CD4-positive, alpha-beta T cell treated with Interleukin-2 at 100 ng/mL for 4 hours (primary cell): ENCODE results near the gene ITPA.

Source experiments
- DNase-seq: peaks from one replicate; pipeline ENCODE4 v3.0.0-alpha.2; 2020; ENCODE audit warnings: low spot score

The ITPA gene

DNA sequence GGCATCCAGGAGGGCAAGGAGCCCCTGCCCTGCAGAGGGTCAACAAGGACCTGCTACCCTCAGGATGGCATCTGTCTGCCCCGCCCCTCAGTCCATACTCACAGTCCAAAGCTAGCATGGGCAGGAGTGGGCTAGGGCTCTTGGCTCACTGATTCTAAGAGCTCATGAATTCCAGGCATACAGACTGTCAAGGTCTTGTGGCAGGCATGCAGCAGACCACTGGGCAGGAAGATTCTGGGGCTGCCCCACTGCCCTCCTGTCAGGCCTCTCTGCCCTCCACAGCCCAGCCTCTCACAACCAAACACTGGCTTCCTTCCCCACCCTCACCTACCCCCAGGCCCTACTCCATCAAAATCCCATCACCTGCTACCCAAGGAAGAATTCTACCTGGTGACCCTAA lies 35.3 kb downstream of the ITPA start:
- no peak for DNase-seq

DNA sequence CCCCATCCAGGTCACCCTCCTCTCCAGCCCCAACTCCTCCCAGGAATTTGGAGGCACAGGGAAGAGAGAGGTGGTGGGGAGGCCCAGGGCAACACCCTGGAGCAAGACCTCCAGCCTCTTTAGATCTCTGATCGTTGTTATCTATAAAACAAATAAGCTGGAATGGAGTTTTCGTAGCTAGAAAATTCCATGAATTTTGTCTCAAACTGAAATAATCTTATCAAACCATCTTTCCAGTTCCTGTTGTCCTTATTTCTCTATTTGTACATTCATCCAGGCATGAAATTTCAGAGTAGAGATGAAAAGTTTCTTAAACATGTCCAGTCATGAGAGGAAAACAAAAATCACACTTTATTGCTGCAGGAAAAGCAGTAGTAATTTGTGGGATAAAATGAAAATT lies 35.9 kb downstream of the ITPA start:
- DNase-seq: no peak

DNA sequence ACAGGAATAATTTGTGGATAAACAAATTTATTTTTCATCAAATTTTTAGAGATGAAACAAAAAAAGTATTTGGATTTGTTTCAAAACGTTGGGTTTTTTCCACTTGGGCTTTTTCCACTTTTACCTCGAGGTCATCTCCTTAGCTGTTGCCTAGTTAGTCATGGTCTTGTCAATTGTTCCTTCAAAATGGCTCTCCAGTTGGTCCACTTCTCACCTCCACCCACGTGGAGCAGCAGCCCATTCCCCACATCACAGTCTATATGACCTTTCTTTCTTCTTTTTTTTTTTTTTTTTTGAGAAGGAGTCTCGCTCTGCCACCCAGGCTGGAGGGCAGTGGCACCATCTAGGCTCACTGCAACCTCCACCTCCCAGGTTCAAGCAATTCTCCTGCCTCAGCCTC lies 36.4 kb downstream of the ITPA start:
- DNase-seq: no peak

DNA sequence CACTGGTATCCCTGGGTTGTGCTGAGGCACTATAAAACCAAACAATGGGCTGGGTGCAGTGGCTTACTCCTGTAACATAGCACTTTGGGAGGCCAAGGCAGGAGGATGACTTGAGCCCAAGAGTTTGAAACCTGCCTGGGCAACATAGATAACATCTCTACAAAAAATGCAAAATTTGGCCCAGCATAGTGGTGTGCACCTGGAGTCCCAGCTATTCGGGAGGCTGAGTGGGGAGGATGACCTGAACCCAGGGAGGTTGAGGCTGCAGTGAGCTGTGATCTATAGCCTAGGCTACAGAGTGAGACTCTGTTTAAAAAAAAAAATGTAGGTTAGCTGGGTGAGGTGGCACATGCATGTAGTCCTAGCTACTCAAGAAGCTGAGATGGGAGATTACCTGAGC lies 37.4 kb downstream of the ITPA start:
- no peak for DNase-seq

DNA sequence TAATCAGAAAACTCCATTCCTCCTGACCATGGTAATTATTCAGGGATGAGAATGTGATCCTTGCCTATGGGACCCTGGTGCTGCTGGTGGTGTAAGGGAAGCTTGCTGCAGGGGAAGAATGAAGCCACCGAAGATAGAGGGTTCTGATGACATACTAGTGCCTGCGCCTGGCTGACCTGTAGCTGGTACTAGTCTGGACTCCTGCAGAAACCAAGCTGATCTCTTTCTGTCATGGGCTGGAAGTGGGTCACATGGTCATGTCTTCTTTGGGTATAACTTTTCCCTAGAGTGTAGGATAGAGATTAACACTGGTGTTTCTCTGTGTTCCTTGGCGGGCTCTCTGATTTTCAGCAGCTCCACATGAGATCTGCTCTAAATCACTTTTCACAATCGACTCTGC lies 38.3 kb downstream of the ITPA start:
- no peak for DNase-seq

DNA sequence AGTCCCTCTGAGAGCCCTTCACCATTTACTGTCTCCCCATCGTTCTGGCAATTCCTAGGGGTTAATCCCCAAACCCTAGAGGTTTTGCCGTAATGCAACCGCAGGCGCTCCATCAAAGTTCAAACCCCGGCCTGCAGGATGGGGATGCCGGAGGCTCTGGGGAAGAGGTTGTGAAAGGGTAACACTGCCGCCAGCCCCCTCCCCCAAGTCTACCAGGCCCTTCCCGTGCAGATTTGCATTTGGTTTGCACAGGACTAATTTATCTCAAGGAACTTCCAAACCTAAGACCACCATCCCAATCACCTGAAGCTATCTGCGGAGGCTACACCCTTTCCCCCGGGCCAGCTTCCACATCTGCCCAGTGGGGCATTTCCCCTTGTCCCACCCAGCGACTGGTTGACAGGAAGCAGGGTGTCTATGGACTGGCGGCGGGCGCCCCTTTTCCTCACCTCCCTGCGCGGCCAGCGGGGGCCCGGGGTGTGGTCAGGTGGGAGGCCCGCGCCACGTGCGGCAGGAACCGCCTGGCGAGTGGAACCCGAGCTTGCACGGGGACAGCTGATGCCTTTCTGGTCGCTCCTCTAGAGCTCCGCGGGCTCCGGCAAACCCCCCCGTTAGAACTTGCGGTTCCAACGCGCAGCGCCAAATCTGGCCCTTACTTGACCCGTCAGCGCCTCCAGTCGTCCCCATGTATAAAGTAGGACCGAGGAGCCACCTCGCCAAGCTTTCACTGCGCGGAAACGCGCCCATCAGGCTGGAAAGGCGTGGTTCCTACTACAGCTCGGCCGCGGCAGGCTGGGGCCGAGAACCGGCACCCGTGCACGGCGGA lies 39.1 kb downstream of the ITPA start:
- peak; percentile 4 for DNase-seq

DNA sequence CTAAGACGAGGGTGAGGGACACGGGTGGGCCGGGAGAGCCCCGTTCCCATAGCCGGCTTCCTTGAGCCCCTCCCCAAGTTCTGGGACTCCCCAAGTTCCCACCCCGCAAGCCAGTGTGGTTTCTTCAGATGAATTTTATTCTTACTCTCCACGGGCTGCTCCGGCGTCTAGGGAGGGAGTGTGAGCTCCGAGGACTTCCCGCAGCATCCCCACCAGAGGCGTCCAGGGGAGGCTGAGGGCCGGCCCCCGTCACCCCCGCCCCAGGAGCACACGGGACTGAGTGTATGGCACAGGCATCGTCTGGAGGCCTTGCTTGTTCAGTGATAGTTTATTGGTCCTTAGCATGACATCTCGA lies 39.7 kb downstream of the ITPA start:
- DNase-seq: no peak

DNA sequence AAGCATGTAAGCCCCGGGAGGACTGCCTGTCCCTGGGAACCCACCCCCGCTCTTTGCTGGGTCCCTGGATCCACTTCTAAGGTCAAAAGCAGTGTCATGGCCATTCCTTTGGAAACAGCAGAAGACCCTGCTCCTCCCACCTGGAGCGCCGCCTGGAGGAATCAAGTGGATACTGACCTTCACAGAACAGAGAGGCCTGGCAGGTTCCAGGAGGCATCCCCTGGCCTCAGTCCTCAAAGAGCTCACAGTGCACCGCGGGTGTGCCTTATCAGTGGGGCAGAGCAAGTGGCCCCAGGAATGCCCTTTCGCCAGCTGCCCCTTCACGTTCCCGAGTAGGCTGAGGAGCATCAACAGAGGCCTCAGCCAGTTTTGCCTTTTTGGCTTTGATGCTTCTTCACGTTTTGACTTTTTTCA lies 40.8 kb downstream of the ITPA start:
- no peak for DNase-seq

DNA sequence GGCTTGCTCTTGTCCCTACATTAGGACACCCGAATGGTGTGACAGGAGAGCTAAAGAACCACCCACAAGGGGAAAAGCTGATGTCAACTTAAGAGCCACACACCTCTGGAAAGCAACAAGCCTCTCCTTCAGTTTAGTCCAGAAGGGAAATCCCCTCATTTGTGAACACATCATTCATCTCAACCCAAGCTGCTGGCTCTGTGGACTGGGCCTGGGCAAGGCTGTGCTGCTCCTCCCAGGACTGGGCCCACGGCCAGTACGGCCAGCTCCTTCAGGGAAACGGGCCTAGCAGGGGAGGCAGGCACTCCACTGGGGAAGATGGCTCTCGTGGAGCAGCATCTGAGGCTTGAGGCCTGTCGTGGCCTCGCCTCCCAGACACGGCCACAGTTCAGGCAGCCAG lies 42.5 kb downstream of the ITPA start:
- no peak for DNase-seq

DNA sequence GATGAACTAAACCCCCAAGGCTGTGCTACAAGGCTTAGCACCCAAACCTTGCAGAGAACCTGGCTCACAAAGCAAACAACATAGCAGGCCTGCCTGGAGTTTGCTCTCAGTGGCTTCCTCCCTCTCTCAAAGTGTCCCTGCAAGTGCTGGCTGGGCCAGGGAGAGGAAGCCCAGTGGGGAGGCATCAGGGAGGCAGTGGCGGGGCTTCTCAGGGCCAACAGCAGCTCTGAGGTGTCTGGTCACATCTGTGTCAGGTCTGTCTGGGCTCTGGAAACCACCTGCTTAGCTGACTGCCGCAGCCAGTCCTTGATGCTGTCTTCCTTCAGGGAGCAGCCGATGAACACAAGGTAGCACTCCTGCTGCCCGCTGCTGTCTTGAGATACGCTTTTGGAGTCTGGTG lies 46.4 kb downstream of the ITPA start:
- DNase-seq: no peak

DNA sequence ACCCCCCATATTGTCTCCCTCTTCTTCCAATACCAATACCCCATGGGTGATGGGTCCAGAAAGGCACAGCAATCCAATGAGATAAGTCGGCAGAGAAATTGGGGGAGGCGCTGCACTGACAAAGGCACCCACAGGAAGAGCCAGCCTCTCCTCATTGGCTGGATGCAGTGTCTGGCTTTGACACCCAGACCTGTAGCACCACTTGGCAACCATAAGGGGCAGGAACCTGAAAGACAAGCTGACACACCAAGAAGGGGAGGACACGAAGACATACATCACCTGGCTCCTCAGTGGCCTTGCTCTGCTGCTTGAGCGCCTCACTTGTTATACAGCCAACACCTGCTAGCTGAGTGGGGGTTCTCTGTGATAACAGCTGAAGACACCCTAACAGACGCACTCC lies 49.1 kb downstream of the ITPA start:
- no peak for DNase-seq

DNA sequence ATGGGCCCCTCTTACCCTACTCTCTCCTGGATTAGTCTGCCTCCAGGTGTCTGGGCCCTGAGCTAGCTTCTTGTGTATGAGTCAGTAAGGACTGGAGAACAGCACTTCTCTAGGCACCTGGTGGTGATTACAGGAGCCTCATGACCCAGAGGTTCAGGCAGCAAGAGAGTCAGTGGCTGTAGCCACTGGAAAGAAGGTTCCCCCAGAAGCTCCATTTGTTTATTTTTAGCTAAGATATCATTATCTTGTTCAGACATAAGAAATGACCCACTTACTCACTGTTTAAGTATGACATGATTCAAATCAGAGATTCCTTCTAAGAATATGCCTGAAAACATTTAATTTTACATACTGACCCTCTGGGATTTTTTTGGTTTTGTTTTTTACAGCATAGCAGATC lies 53.3 kb downstream of the ITPA start:
- DNase-seq: no peak

DNA sequence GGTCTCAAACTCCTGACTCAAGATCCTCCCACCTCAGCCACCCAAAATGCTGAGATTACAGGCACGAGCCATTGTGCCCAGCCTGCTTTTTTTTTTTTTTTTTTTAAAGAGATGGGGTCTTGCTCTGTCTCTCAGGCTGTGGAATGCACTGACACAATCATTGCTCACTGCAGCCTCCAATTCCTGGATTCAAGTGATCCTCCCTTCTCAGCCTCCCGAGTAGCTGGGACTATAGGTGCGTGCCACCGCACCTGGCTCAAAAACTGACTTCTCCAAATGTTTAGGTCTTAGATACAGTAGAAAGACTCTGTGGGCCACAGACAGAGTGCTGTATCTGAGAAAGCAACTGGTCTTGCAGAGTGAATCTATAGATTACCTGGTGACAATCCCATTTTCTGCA lies 60.8 kb downstream of the ITPA start:
- no peak for DNase-seq

DNA sequence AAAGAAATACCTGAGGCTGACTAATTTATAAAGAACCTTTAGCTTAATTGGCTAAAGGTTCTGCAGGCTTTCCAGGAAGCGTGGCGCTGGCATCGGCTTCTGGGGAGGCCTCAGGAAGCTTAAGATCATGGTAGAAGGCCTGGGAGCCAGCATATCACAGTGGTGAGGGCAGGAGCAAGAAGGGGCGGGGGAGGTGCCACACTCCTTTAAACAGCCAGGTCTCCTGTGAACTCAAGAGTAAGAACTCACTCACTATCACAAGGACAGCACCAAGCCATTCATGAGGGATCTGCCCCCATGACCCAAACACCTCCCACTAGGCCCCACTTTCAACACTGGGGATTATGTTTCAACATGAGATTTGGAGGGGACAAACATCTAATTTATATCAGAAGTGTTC lies 64.1 kb downstream of the ITPA start:
- no peak for DNase-seq
